Sigmoid colon (tissue), 3 donors: ENCODE results near the gene GPR157.

ENCODE experiments used
- POLR2A ChIP-seq, 2 donors: fragments of 450-650 bp; IDR thresholded peaks; one replicate each; pipeline ENCODE4 v1.6.1; 2016; ENCODE audit warnings: antibody characterized with exemption in 2 of 2, mild to moderate bottlenecking in 2 of 2, moderate library complexity in 2 of 2
- TF ChIP-seq, protein P1 (sequence below), 4 experiments: fragments of 450-650 bp in 3 of 4; fragments of 200-600 bp in 1 of 4; IDR thresholded peaks; one replicate each; pipeline ENCODE4 v1.5.1; 2016 to 2019; ENCODE audit warnings: antibody characterized with exemption in 4 of 4, mild to moderate bottlenecking in 3 of 4, moderate library complexity in 2 of 4

DNA sequence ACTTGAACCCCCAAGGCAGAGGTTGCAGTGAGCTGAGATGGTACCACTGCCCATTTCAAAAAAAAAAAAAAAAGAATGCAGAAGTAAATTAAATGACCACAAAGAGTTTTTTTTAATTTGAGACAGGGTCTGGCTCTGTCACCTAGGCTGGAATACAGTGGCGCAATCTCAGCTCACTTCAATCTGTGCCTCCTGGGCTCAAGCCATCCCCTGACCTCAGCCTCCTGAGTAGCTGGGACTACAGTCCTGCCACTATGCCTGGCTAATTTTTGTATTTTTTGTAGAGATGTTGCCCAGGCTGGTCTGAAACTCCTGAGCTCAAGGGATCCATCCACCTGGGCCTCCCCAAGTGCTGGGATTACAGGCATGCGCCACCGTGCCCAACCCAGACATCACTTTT lies 20.2 kb upstream of the GPR157 start:
- TF ChIP-seq, protein P1, sequence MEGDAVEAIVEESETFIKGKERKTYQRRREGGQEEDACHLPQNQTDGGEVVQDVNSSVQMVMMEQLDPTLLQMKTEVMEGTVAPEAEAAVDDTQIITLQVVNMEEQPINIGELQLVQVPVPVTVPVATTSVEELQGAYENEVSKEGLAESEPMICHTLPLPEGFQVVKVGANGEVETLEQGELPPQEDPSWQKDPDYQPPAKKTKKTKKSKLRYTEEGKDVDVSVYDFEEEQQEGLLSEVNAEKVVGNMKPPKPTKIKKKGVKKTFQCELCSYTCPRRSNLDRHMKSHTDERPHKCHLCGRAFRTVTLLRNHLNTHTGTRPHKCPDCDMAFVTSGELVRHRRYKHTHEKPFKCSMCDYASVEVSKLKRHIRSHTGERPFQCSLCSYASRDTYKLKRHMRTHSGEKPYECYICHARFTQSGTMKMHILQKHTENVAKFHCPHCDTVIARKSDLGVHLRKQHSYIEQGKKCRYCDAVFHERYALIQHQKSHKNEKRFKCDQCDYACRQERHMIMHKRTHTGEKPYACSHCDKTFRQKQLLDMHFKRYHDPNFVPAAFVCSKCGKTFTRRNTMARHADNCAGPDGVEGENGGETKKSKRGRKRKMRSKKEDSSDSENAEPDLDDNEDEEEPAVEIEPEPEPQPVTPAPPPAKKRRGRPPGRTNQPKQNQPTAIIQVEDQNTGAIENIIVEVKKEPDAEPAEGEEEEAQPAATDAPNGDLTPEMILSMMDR (IDR thresholded peaks at IDR 0.05), result no peak
- TF ChIP-seq POLR2A (IDR thresholded peaks at IDR 0.05), result no peak
